ENCODE measurements around the gene DOHH. TPM values are rescaled to one million over a fixed set of nuclear protein-coding genes. Genes with fewer than 3 reads are reported as not detected.

Gene DOHH
- total RNA-seq, 1 experiment from 2014 or later, result 24.9 TPM

GRCh38 chr19:3518255-3518654 is 17.8 kb upstream of the DOHH start:
- Histone ChIP-seq H3K4me1 (ENCODE audit: control insufficient read depth, insufficient read depth, low read length) (no peaks in the 10 kb centered on the region; the same call in none of the 2 replicates), H3K4me3 (ENCODE audit: low read depth in 2 of 2, low read length in 2 of 2) (no peak overlapping the region), H3K27ac (ENCODE audit: low read length) (no peak overlapping the region), H3K9me3 (ENCODE audit: control insufficient read depth, insufficient read depth, low read depth, low read length) (no peaks in the 10 kb centered on the region), H3K27me3 (ENCODE audit: control insufficient read depth, insufficient read depth, low read length) (no peaks in the 10 kb centered on the region), H3K36me3 (ENCODE audit: control insufficient read depth, insufficient read depth, low read length) (no peaks in the 10 kb centered on the region)
- no peak for ATAC-seq
- DNase-seq (ENCODE audit: low read depth, low spot score), result no peak
- BruUV-seq (replicated peaks), result no TSS peak
- ChIA-PET CTCF (interaction anchor here (0.7 kb wide), 1 partner anchor 1244 kb away, joined by 5 read pairs; no protein-coding TSS in a partner anchor), POLR2A (interaction anchor here (0.7 kb wide), 1 partner anchor 145 kb away, joined by 8 read pairs; no protein-coding TSS in a partner anchor)
- intact Hi-C loops (cut with micrococcal nuclease; ENCODE audit: unreplicated experiment) (no loop called here), in situ Hi-C loops (cut with HindIII; ENCODE audit: low pct_unique_long_range_greater_than_20kb, low sequenced_read_pairs) (no loop called here)
- no peak for TF ChIP-seq TCF7L2 (IDR thresholded peaks at IDR 0.05; ENCODE audit: low read depth, low read length)
- TF ChIP-seq CTCF (IDR thresholded peaks at IDR 0.05), result no peak
- no peak for TF ChIP-seq REST (IDR thresholded peaks at IDR 0.05; ENCODE audit: insufficient read depth in 1 of 2, low read depth in 2 of 2, low read length in 1 of 2)
- TF ChIP-seq POLR2AphosphoS5 (IDR thresholded peaks at IDR 0.05; ENCODE audit: low read depth, low read length), result no peak
- no peak for TF ChIP-seq SIN3A (IDR thresholded peaks at IDR 0.05; ENCODE audit: borderline replicate concordance, insufficient read depth, low read depth, low read length)

- ChIA-PET POLR2A (interaction anchor here (0.7 kb wide), 1 partner anchor 144 kb away, joined by 8 read pairs; no protein-coding TSS in a partner anchor), CTCF (no interaction called here)
- Histone ChIP-seq H3K36me3 (ENCODE audit: control insufficient read depth, insufficient read depth, low read length) (no peaks in the 10 kb centered on the region), H3K9me3 (ENCODE audit: control insufficient read depth, insufficient read depth, low read depth, low read length) (no peaks in the 10 kb centered on the region), H3K27ac (ENCODE audit: low read length) (no peak overlapping the region), H3K4me3 (ENCODE audit: low read depth in 2 of 2, low read length in 2 of 2) (no peak overlapping the region), H3K27me3 (ENCODE audit: control insufficient read depth, insufficient read depth, low read length) (no peaks in the 10 kb centered on the region), H3K4me1 (ENCODE audit: control insufficient read depth, insufficient read depth, low read length) (no peaks in the 10 kb centered on the region; the same call in none of the 2 replicates)
- in situ Hi-C loops (cut with HindIII; ENCODE audit: low pct_unique_long_range_greater_than_20kb, low sequenced_read_pairs), result no loop called here
- DNase-seq (ENCODE audit: low read depth, low spot score) (no peak), ATAC-seq (no peak)
- BruUV-seq (replicated peaks), result no TSS peak
- intact Hi-C loops (cut with micrococcal nuclease; ENCODE audit: unreplicated experiment), result no loop called here
- no peak for TF ChIP-seq CTCF (IDR thresholded peaks at IDR 0.05)
- no peak for TF ChIP-seq POLR2AphosphoS5 (IDR thresholded peaks at IDR 0.05; ENCODE audit: low read depth, low read length)
- TF ChIP-seq REST (IDR thresholded peaks at IDR 0.05; ENCODE audit: insufficient read depth in 1 of 2, low read depth in 2 of 2, low read length in 1 of 2), result no peak
- TF ChIP-seq SIN3A (IDR thresholded peaks at IDR 0.05; ENCODE audit: borderline replicate concordance, insufficient read depth, low read depth, low read length), result no peak
- TF ChIP-seq TCF7L2 (IDR thresholded peaks at IDR 0.05; ENCODE audit: low read depth, low read length), result no peak
Observed at GRCh38 chr19:3517638-3518037, 17.2 kb upstream of the DOHH start.

All from Panc1 (cell line).